ENCODE measurements around the gene SOCS6.
"Not testable (repeated sequence)": the region's sequence is repeated elsewhere in the genome, so short reads cannot be mapped to it uniquely, and the experiment has no call there.

Gene SOCS6

GRCh38 chr18:70354771-70355170 is 65.9 kb downstream of the SOCS6 start:
- DNase-seq (ENCODE audit: extremely low read depth in 1 of 2, low read depth in 1 of 2): no peak

- DNase-seq (ENCODE audit: extremely low read depth in 1 of 2, low read depth in 1 of 2): no peak
Observed at GRCh38 chr18:70355620-70356385, 67.0 kb downstream of the SOCS6 start.

- DNase-seq (ENCODE audit: extremely low read depth in 1 of 2, low read depth in 1 of 2): not testable (repeated sequence)
Observed at GRCh38 chr18:70358105-70358406, 69.2 kb downstream of the SOCS6 start.

GRCh38 chr18:70359071-70359470 is 70.2 kb downstream of the SOCS6 start:
- DNase-seq (ENCODE audit: extremely low read depth in 1 of 2, low read depth in 1 of 2): no peak

- DNase-seq (ENCODE audit: extremely low read depth in 1 of 2, low read depth in 1 of 2): no peak
Observed at GRCh38 chr18:70362258-70362657, 73.4 kb downstream of the SOCS6 start.

GRCh38 chr18:70363861-70364260 is 75.0 kb downstream of the SOCS6 start:
- DNase-seq (ENCODE audit: extremely low read depth in 1 of 2, low read depth in 1 of 2): no peak

GRCh38 chr18:70365361-70365760 is 76.5 kb downstream of the SOCS6 start:
- no peak for DNase-seq (ENCODE audit: extremely low read depth in 1 of 2, low read depth in 1 of 2)

- DNase-seq (ENCODE audit: extremely low read depth in 1 of 2, low read depth in 1 of 2): no peak
Observed at GRCh38 chr18:70366174-70366573, 77.3 kb downstream of the SOCS6 start.

- DNase-seq (ENCODE audit: extremely low read depth in 1 of 2, low read depth in 1 of 2): no peak
Observed at GRCh38 chr18:70366670-70367069, 77.8 kb downstream of the SOCS6 start.

- DNase-seq (ENCODE audit: extremely low read depth in 1 of 2, low read depth in 1 of 2): not testable (repeated sequence)
Observed at GRCh38 chr18:70367344-70367743, 78.5 kb downstream of the SOCS6 start.

GRCh38 chr18:70368903-70369302 is 80.1 kb downstream of the SOCS6 start:
- no peak for DNase-seq (ENCODE audit: extremely low read depth in 1 of 2, low read depth in 1 of 2)

GRCh38 chr18:70370762-70371733 is 82.2 kb downstream of the SOCS6 start:
- DNase-seq (ENCODE audit: extremely low read depth in 1 of 2, low read depth in 1 of 2): no peak

GRCh38 chr18:70371908-70372307 is 83.1 kb downstream of the SOCS6 start:
- DNase-seq (ENCODE audit: extremely low read depth in 1 of 2, low read depth in 1 of 2): no peak

- no peak for DNase-seq (ENCODE audit: extremely low read depth in 1 of 2, low read depth in 1 of 2)
Observed at GRCh38 chr18:70372450-70373041, 83.7 kb downstream of the SOCS6 start.

GRCh38 chr18:70373042-70373519 is 84.2 kb downstream of the SOCS6 start:
- DNase-seq (ENCODE audit: extremely low read depth in 1 of 2, low read depth in 1 of 2): no peak

GRCh38 chr18:70374154-70374553 is 85.3 kb downstream of the SOCS6 start:
- DNase-seq (ENCODE audit: extremely low read depth in 1 of 2, low read depth in 1 of 2): no peak

GRCh38 chr18:70376137-70376913 is 87.5 kb downstream of the SOCS6 start:
- no peak for DNase-seq (ENCODE audit: extremely low read depth in 1 of 2, low read depth in 1 of 2)

GRCh38 chr18:70376914-70377258 is 88.0 kb downstream of the SOCS6 start:
- DNase-seq (ENCODE audit: extremely low read depth in 1 of 2, low read depth in 1 of 2): no peak

GRCh38 chr18:70377317-70377799 is 88.5 kb downstream of the SOCS6 start:
- no peak for DNase-seq (ENCODE audit: extremely low read depth in 1 of 2, low read depth in 1 of 2)

GRCh38 chr18:70377857-70378701 is 89.2 kb downstream of the SOCS6 start:
- no peak for DNase-seq (ENCODE audit: extremely low read depth in 1 of 2, low read depth in 1 of 2)
